GM23338 (cell line): ENCODE data around the gene RNF114.

Experiments used
- CREB1 ChIP-seq: fragments of 250-450 bp; sonication (Bioruptor Pico); IDR thresholded peaks from 2 replicates; pipeline ENCODE4 v1.5.0; 2020; ENCODE audit warnings: low read depth, mild to moderate bottlenecking, moderate library complexity
- CTCF ChIP-seq, 2 experiments: fragments of 200-600 bp in 1 of 2; sonication (generic) in 1 of 2; conservative IDR thresholded peaks; 2 replicates each; pipeline versions ENCODE4 v1.5.1 to v1.6.1; 2016 to 2017; ENCODE audit warnings: antibody characterized with exemption in 2 of 2, low read depth in 2 of 2, mild to moderate bottlenecking in 2 of 2, moderate library complexity in 1 of 2
- EZH2phosphoT487 ChIP-seq: fragments of 200-600 bp; sonication (generic); IDR thresholded peaks from one replicate; pipeline ENCODE4 v1.8.1; 2018; ENCODE audit warnings: antibody characterized with exemption; ENCODE audit not compliant: unreplicated experiment
- JUNB ChIP-seq: IDR thresholded peaks from one replicate; pipeline ENCODE4 v1.6.1; 2016; ENCODE audit warnings: antibody characterized with exemption; ENCODE audit not compliant: unreplicated experiment
- POLR2AphosphoS5 ChIP-seq: IDR thresholded peaks from 2 replicates; pipeline ENCODE4 v1.6.1; 2016; ENCODE audit warnings: antibody characterized with exemption, low read depth
- REST ChIP-seq: IDR thresholded peaks from one replicate; pipeline ENCODE4 v1.6.1; 2018; ENCODE audit warnings: antibody characterized with exemption; ENCODE audit not compliant: unreplicated experiment
- STAT1 ChIP-seq: IDR thresholded peaks from one replicate; pipeline ENCODE4 v1.6.1; 2016; ENCODE audit warnings: antibody characterized with exemption; ENCODE audit not compliant: unreplicated experiment
- ZNF331 ChIP-seq: fragments of 250-450 bp; sonication (Bioruptor Pico); IDR thresholded peaks from 2 replicates; pipeline ENCODE4 v1.5.0; 2020; ENCODE audit warnings: low read depth, mild to moderate bottlenecking, moderate library complexity

- no peak for TF ChIP-seq CTCF (conservative IDR thresholded peaks at IDR 0.05; ENCODE audit: low read depth in 2 of 2)
- TF ChIP-seq CREB1 (CRISPR knock-in tag): no peak
- no peak for TF ChIP-seq EZH2phosphoT487
- TF ChIP-seq POLR2AphosphoS5: no peak
- TF ChIP-seq REST: no peak
- TF ChIP-seq STAT1: no peak
- TF ChIP-seq ZNF331 (CRISPR knock-in tag): no peak
- TF ChIP-seq JUNB: no peak
These were observed 54.1 kb downstream of the RNF114 start for GRCh38 chr20:49990271-49990720.
